Measurements from ENCODE around the gene COL4A4. TPM values are rescaled to one million over a fixed set of nuclear protein-coding genes. Genes with fewer than 3 reads are reported as not detected.
A peak's percentile ranks its signal among the peaks of the same experiment; 100 is the strongest.

COL4A4 gene
- total and polyA plus RNA-seq, 2 of the 13 experiments (the other 11 are each of a cell fraction or from before 2014, with no cell fraction given) = not detected

- no peak for TF ChIP-seq RNF219 (CRISPR knock-in tag; IDR thresholded peaks at IDR 0.05)
- no peak for TF ChIP-seq MYC (CRISPR knock-in tag; IDR thresholded peaks at IDR 0.05; ENCODE audit: borderline replicate concordance)
Measured at GRCh38 chr2:226991663-226992062, 172.3 kb downstream of the COL4A4 start (continued).

- in situ Hi-C loops (cut with HindIII; ENCODE audit: extremely low pct_ligation_motif_present, low pct_unique_long_range_greater_than_20kb) = loop anchor here (5.0 kb wide), 3 partner anchors 173 to 1318 kb away; no protein-coding TSS in a partner anchor
Measured at GRCh38 chr2:226985583-226985946, 178.4 kb downstream of the COL4A4 start.

More at GRCh38 chr2:226985583-226985946, 178.4 kb downstream of the COL4A4 start:
- peaks cover 17% of the 10 kb centered on the region for H3K4me1 ChIP-seq (ENCODE audit: insufficient read depth, low read length)
- 16% methylated on average over 5 of the region's 5 CpGs for WGBS (ENCODE audit: low lambda C conversion rate)
- no peak overlapping the region for H3K27ac ChIP-seq (ENCODE audit: extremely low read length, insufficient read depth, low read length)
- ChIA-PET CTCF (ENCODE audit: low intra/inter-chr PET ratio, low total read pairs) (interaction anchor here (1.0 to 3.6 kb wide), 6 partner anchors 172 to 1325 kb away, joined by 3 to 74 read pairs (median 8); no protein-coding TSS in a partner anchor), POLR2A (interaction anchor here (1.0 to 1.4 kb wide), 2 partner anchors 149 to 1320 kb away, joined by 3 read pairs; partner anchors contain the start of gene RHBDD1)
- H4K20me1 ChIP-seq (ENCODE audit: insufficient read depth, low read length) = no peaks in the 10 kb centered on the region
- no peaks in the 10 kb centered on the region for H3K9me3 ChIP-seq (ENCODE audit: low read length)
- no peak overlapping the region for H3K9ac ChIP-seq (ENCODE audit: insufficient read depth, low read depth, low read length)
- H3K36me3 ChIP-seq (replicated peaks in 1 of 2; ENCODE audit: control insufficient read depth in 1 of 2, insufficient read depth in 2 of 2, low read length in 2 of 2) = no peaks in the 10 kb centered on the region
- peak; percentile 65 for ATAC-seq
- DNase-seq (ENCODE audit: low spot score) = no peak
- H3K4me2 ChIP-seq (ENCODE audit: low read depth, low read length) = no peak overlapping the region
- FAIRE-seq = no peak
- intact Hi-C loops (cut with micrococcal nuclease; ENCODE audit: unreplicated experiment) = loop anchor here (1.0 to 10.0 kb wide), 7 partner anchors 122 to 1315 kb away; no protein-coding TSS in a partner anchor
- no peaks in the 10 kb centered on the region for H3K27me3 ChIP-seq (ENCODE audit: control insufficient read depth in 1 of 2, insufficient read depth in 2 of 2, low read length in 2 of 2)
- TF ChIP-seq MAZ (IDR thresholded peaks at IDR 0.05; ENCODE audit: borderline replicate concordance, low read depth, low read length) = no peak
- 0 out of 2 replicates have a peak, but pooled peaks have one; percentile 25 for TF ChIP-seq MAZ (CRISPR knock-in tag; IDR thresholded peaks at IDR 0.05; ENCODE audit: low read depth)
- TF ChIP-seq ZNF530 (CRISPR knock-in tag; IDR thresholded peaks at IDR 0.05; ENCODE audit: low read depth) = no peak
- TF ChIP-seq TBX2 (CRISPR knock-in tag; IDR thresholded peaks at IDR 0.05; ENCODE audit: borderline replicate concordance) = 0 out of 2 replicates have a peak, but pooled peaks have one; percentile 23
- TF ChIP-seq USF2 (IDR thresholded peaks at IDR 0.05; ENCODE audit: low read depth, low read length) = no peak
- TF ChIP-seq USF2 (CRISPR knock-in tag; IDR thresholded peaks at IDR 0.05; ENCODE audit: borderline replicate concordance) = 0 out of 2 replicates have a peak, but pooled peaks have one; percentile 17
- TF ChIP-seq KAT7 (CRISPR knock-in tag; IDR thresholded peaks at IDR 0.05; ENCODE audit: borderline replicate concordance) = no peak
- no TSS peak for BruUV-seq (replicated peaks)
- no peak overlapping the region for H3K4me3 ChIP-seq (replicated peaks in 1 of 3; ENCODE audit: insufficient read depth in 1 of 3, low read depth in 2 of 3, low read length in 3 of 3)
- H2AFZ ChIP-seq (ENCODE audit: low read length) = no peak overlapping the region
- no peaks in the 10 kb centered on the region for H3K79me2 ChIP-seq (ENCODE audit: insufficient read depth, low read length)

Measured in HepG2 (cell line).